Measurements from ENCODE around the gene CD300A. TPM values are rescaled to one million over a fixed set of nuclear protein-coding genes. Genes with fewer than 3 reads are reported as not detected.

Gene CD300A
- total RNA-seq, 2 donors from 2014 or later, result not detected

GRCh38 chr17:74446551-74447500, 19.6 kb upstream of the CD300A start:
- no peak overlapping the region for H3K9ac ChIP-seq (ENCODE audit: extremely low read depth, low read length, poor library complexity, severe bottlenecking)
- H3K36me3 Mint-ChIP-seq (ENCODE audit: low read depth), result peaks cover 20% of the 10 kb centered on the region
- no peak overlapping the region for H3K4me3 ChIP-seq (ENCODE audit: low read length)
- peaks cover 5% of the 10 kb centered on the region for H3K4me1 Mint-ChIP-seq
- H3K27ac Mint-ChIP-seq, result no peak overlapping the region
- WGBS, 2 experiments (ENCODE audit: insufficient coverage in 1 of 2, insufficient read length in 1 of 2), result 90 to 93% methylated on average over 28 to 31 of the region's 31 CpGs
- H3K27me3 ChIP-seq (ENCODE audit: control insufficient read depth, insufficient read depth, low read length, poor library complexity, severe bottlenecking), result peaks cover 4% of the 10 kb centered on the region
- TF ChIP-seq, protein P1, sequence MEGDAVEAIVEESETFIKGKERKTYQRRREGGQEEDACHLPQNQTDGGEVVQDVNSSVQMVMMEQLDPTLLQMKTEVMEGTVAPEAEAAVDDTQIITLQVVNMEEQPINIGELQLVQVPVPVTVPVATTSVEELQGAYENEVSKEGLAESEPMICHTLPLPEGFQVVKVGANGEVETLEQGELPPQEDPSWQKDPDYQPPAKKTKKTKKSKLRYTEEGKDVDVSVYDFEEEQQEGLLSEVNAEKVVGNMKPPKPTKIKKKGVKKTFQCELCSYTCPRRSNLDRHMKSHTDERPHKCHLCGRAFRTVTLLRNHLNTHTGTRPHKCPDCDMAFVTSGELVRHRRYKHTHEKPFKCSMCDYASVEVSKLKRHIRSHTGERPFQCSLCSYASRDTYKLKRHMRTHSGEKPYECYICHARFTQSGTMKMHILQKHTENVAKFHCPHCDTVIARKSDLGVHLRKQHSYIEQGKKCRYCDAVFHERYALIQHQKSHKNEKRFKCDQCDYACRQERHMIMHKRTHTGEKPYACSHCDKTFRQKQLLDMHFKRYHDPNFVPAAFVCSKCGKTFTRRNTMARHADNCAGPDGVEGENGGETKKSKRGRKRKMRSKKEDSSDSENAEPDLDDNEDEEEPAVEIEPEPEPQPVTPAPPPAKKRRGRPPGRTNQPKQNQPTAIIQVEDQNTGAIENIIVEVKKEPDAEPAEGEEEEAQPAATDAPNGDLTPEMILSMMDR (conservative IDR thresholded peaks at IDR 0.05), result no peak
- no peak overlapping the region for H3K27ac ChIP-seq (ENCODE audit: low read depth, low read length)
- peak; percentile 69 for DNase-seq
- no peaks in the 10 kb centered on the region for H3K4me1 ChIP-seq (ENCODE audit: control insufficient read depth, insufficient read depth, low read length)
- peaks cover 31% of the 10 kb centered on the region for H3K36me3 ChIP-seq (ENCODE audit: control insufficient read depth, insufficient read depth, low read length)
- H3K9me3 Mint-ChIP-seq, result no peaks in the 10 kb centered on the region
- H3K27me3 Mint-ChIP-seq (ENCODE audit: insufficient read depth), result peaks cover 4% of the 10 kb centered on the region
- no peaks in the 10 kb centered on the region for H3K9me3 ChIP-seq (ENCODE audit: control insufficient read depth, low read length)
- H3K4me3 Mint-ChIP-seq, result no peak overlapping the region

GRCh38 chr17:74447628-74448159, 18.7 kb upstream of the CD300A start:
- Histone ChIP-seq H3K36me3 (ENCODE audit: control insufficient read depth, insufficient read depth, low read length) (peaks cover 26% of the 10 kb centered on the region), H3K9me3 (ENCODE audit: control insufficient read depth, low read length) (no peaks in the 10 kb centered on the region), H3K9ac (ENCODE audit: extremely low read depth, low read length, poor library complexity, severe bottlenecking) (no peak overlapping the region), H3K27ac (ENCODE audit: low read depth, low read length) (no peak overlapping the region), H3K4me1 (ENCODE audit: control insufficient read depth, insufficient read depth, low read length) (no peaks in the 10 kb centered on the region), H3K4me3 (ENCODE audit: low read length) (no peak overlapping the region), H3K27me3 (ENCODE audit: control insufficient read depth, insufficient read depth, low read length, poor library complexity, severe bottlenecking) (peaks cover 12% of the 10 kb centered on the region)
- Mint-ChIP-seq H3K4me1 (no peaks in the 10 kb centered on the region), H3K36me3 (ENCODE audit: low read depth) (peaks cover 16% of the 10 kb centered on the region), H3K9me3 (no peaks in the 10 kb centered on the region), H3K27ac (no peak overlapping the region), H3K4me3 (no peak overlapping the region), H3K27me3 (ENCODE audit: insufficient read depth) (peaks cover 13% of the 10 kb centered on the region)
- WGBS, 2 experiments (ENCODE audit: insufficient coverage in 1 of 2, insufficient read length in 1 of 2), result 94 to 95% methylated on average over 11 of the region's 11 CpGs
- TF ChIP-seq, protein P1 (conservative IDR thresholded peaks at IDR 0.05), result no peak
- DNase-seq, result no peak

DNA sequence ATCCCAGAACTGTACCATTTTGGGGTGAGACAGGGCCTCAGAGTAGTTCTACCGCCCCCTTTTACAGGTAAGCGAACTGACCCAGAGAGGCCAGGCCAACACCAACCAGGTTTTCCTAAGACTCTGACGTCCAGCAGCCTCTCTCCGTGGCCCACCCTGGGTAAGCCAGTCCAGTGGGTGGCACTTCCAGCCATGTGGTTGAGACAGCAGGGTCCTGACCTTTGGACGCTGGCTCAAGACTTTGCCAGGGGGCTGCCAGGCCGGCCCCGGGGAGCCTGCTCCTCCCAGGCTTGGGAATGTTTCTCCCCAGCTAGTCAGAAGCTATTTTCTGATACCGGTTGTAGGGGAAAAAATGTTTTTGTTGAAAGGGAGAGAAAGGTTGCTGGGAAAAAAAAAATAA, 17.7 kb upstream of the CD300A start:
- Histone ChIP-seq H3K9me3 (ENCODE audit: control insufficient read depth, low read length) (no peaks in the 10 kb centered on the region), H3K27me3 (ENCODE audit: control insufficient read depth, insufficient read depth, low read length, poor library complexity, severe bottlenecking) (peaks cover 23% of the 10 kb centered on the region), H3K9ac (ENCODE audit: extremely low read depth, low read length, poor library complexity, severe bottlenecking) (no peak overlapping the region), H3K4me1 (ENCODE audit: control insufficient read depth, insufficient read depth, low read length) (no peaks in the 10 kb centered on the region), H3K4me3 (ENCODE audit: low read length) (no peak overlapping the region), H3K36me3 (ENCODE audit: control insufficient read depth, insufficient read depth, low read length) (peaks cover 16% of the 10 kb centered on the region), H3K27ac (ENCODE audit: low read depth, low read length) (no peak overlapping the region)
- TF ChIP-seq, protein P1 (conservative IDR thresholded peaks at IDR 0.05), result no peak
- 89 to 90% methylated on average over 5 to 8 of the region's 8 CpGs for WGBS, 2 experiments (ENCODE audit: insufficient coverage in 1 of 2, insufficient read length in 1 of 2)
- H3K36me3 Mint-ChIP-seq (ENCODE audit: low read depth), result peaks cover 16% of the 10 kb centered on the region
- H3K4me1 Mint-ChIP-seq, result peaks cover 4% of the 10 kb centered on the region
- DNase-seq, result no peak
- H3K9me3 Mint-ChIP-seq, result no peaks in the 10 kb centered on the region
- peaks cover 23% of the 10 kb centered on the region for H3K27me3 Mint-ChIP-seq (ENCODE audit: insufficient read depth)
- H3K4me3 Mint-ChIP-seq, result no peak overlapping the region
- H3K27ac Mint-ChIP-seq, result no peak overlapping the region

All from endodermal cell (in vitro differentiated cells).